SU-DHL-6 (cell line): ENCODE data around the gene ANKHD1.

ENCODE experiments used
- CTCF ChIP-seq: fragments of 200-600 bp; sonication (generic); IDR thresholded peaks from one replicate; pipeline ENCODE4 v1.5.1; 2017; ENCODE audit warnings: antibody characterized with exemption, mild to moderate bottlenecking, low read length, moderate library complexity; ENCODE audit not compliant: insufficient read depth, poor library complexity, severe bottlenecking
- EZH2phosphoT487 ChIP-seq: fragments of 200-600 bp; sonication (generic), shearing (Covaris generic); conservative IDR thresholded peaks from 2 replicates; pipeline ENCODE4 v1.6.1; 2018; ENCODE audit warnings: mild to moderate bottlenecking, antibody characterized with exemption, low read length, moderate library complexity, mixed read lengths

DNA sequence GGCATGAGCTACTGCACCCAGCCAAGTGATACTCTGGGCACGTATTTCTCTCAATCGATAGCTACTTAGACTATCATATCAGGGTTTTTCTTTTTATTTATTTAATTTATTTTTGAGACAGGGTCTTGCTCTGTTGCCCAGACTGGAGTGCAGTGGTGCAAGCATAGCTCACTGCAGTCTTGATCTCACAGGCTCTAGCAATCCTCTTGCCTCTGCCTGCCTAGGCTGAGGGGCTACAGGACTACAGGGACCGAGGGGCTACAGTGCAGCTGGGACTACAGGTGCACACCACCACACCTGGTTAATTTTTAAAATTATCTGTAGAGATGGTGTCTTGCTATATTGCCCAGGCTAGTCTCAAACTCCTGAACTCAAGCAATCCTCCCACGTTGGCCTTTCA, 20.3 kb upstream of the ANKHD1 start:
- TF ChIP-seq CTCF, result no peak
- no peak for TF ChIP-seq EZH2phosphoT487
